HG03354 (cell line): ENCODE data around the gene CLIP1.
"Not testable (repeated sequence)": the region's sequence is repeated elsewhere in the genome, so short reads cannot be mapped to it uniquely, and the experiment has no call there.

ENCODE experiments used
- ATAC-seq: cut with Tn5 transposase; IDR thresholded peaks from one replicate; pipeline ENCODE4 v1.9.1; 2021; ENCODE audit warnings: mild to moderate bottlenecking; ENCODE audit not compliant: unreplicated experiment, poor library complexity, severe bottlenecking

Gene CLIP1

DNA sequence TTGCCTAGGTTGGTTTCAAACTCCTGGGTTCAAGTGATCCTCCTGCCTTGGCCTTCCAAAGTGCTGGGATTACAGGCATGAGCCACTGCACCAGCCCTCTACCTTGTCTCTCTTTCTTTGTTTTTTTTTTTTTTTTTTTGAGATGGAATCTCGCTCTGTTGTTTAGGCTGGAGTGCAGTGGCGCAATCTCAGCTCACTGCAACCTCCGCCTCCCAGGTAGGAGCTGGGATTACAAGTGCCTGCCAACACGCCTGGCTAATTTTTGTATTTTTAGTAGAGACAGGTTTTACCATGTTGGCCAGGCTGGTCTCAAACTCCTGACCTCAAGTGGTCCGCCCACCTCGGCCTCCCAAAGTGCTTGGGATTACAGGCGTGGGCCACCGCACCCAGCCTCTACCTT is 16.4 kb upstream of the CLIP1 start:
- not testable (repeated sequence) for ATAC-seq

GRCh38 chr12:122437656-122438121 is 15.2 kb upstream of the CLIP1 start:
- no peak for ATAC-seq

DNA sequence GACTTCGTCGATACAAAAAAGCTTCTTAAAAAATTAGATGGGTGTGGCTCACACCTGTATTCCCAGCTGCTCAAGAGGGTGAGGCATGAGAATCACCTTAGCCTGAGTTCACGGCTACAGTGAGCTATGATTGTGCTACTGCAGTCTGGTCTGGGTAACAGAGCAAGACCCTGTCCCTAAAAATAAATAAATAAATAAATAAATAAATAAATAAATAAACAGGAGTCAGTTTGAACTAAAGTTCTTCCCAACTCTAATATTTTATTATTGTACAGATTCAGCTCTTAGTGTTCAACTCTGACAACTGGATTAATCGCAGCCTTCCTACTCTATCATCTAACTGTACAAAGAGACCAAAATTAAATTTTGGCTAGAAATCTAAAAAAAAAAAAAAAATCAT is 12.7 kb upstream of the CLIP1 start:
- no peak for ATAC-seq

DNA sequence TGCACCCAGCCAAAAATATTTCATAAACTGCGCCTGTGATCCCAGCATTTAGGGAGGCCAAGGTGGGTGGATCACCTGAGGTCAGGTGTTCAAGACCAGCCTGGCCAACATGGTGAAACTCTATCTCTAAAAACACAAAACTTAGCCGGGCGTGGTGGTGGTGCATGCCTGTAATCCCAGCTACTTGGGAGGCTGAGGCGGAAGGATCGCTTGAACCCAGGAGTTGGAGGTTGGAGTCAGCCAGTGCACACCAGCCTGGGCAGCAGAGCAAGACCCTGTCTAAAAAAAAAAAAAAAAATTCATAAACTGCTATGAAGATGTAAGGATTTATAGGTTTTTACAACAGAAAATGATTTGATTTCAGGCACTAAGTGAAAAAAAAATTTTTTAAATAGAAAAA is 6.6 kb upstream of the CLIP1 start:
- ATAC-seq: not testable (repeated sequence)

- no peak for ATAC-seq
These were observed 4.9 kb upstream of the CLIP1 start for GRCh38 chr12:122427403-122427802.

DNA sequence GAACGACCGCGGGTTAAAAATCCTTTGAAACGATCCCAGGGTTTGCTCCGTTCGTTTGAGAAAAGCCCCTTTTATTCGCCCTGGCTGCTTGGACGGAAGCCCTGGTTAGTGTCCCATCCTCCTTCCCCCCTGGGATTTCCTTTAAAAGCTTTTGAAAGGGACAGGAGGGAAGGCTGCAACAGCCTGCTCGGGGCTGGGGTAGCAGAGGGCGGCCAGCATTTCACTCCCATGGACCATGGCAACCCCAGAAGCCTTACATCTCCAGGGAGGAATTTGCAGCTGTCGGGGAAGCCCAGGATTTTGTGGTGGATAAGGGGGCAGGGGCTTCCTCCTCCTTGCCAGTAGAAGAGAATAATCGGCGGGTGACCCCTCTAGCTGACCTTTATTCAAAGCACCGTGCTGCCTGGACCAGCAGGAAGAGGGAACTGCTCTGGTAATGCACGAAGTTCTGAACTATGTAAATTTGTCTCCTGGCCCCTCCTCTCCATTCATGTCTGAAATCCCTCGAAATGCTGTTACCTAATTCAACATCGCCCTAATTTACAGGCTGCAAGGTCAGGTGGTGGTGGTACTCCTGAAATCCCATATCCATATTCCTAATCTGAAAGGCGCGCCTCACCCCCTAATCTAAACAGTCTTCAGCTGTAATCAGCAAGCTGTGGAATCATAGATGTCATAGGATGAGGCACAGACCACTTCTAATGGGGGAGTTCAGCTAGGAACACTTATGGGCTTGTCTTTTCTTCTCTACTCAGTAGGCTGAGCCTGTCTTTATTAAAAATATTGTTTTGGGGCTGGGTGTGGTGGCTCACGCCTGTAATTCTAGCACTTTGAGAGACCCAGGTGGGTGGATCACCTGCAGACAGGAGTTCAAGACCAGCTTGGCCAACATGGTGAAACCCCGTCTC is 1.0 kb upstream of the CLIP1 start:
- no peak for ATAC-seq

DNA sequence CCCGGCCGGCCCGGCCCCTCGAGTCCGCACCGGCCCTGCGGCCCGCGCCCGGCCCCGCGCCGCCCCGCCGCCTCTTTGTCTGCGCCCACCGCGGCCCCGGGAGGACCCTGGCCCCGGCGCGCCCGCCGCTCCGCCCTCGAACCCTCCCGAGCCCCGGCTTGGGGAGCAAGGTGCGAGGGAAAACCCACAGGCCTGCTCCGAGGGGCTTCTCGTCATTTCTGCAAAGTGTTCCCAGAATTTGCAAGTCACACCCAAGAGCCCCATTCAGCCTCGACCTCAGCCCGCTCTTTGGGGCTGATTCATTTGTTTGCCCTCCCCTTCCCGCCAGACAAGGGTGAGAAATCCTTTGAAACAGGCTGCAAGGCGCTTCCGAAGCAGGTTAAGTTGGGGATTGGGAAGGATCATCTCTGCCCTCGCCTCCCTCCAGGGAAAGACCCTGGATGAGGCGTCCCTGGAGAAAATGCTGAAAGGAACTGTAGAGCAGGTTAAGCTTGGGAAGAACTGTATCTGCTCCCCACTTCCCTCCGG is 325 bp upstream of the CLIP1 start:
- ATAC-seq: peak; percentile 9

DNA sequence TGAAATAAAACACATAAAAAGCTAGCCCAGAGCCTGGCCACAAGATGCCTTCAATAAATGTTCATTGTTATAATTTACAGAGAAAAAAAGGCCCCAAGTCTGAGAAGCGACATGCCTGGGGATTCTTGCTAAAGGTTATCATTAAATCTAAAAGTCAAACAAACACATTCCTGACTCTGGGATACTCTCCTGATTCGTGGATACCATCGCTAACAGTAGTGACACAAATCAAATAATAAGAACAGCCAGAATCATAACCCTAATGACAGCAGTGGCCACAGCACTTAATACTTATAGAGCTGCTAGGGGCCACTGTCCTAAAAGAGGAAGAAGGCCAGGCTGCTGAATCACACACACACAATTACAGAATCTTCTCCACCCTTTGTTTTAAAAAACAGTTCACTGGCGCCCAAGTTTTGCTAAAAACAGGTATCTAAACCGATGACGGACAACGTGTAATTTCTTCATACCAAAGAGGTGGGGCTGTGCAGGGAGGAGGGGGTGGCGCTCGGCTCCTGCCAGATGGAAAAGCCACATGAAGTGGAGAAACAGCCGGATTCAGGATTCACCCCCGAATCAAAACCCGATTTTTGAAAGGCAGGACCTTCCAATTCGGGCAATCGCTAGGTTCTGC is 1.2 kb downstream of the CLIP1 start:
- no peak for ATAC-seq

- no peak for ATAC-seq
These were observed 1.9 kb downstream of the CLIP1 start for GRCh38 chr12:122420471-122421162.

GRCh38 chr12:122419094-122419493 is 3.4 kb downstream of the CLIP1 start:
- not testable (repeated sequence) for ATAC-seq

- ATAC-seq: not testable (repeated sequence)
These were observed 6.8 kb downstream of the CLIP1 start for GRCh38 chr12:122415665-122416064.

DNA sequence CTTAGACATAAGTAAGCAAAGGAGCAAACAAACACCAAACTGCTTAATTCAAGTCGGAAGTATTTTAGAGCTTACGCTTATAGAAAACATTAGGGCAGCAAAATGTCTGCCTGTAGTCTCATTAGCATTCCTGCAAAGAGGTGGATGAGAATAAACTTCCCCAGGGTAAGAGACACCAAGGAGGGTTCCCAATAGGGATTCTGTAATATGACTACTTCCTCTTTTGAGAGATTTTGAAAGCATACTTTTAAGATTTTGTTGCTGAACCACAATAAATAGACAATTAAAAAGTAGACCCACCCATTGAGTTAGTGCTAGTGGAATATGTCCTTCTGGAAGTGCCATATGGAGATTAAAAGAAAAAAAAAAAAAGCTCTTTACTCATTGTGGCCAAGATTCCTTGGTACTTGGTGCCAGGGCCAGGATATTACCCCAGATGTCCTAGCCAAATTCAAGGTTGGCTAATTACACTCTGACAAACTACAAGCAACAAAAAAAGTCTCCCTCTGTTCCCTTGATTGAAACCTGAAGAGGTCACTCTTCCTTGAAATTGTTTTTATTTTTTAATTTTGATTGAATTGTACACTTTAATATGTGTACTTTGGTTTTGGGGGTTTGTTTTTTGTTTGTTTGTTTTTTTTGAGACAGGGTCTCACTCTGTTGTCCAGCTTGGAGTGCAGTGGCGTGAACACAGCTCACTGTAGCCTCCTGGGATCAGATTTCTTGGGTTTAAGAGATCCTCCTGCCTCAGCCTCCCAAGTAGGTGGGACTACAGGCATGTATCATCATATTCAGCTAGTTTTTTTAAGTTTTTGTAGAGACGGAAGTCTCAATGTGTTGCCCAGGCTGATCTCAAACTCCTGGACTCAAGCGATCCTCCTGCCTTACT is 8.7 kb downstream of the CLIP1 start:
- ATAC-seq: no peak

- no peak for ATAC-seq
These were observed 9.5 kb downstream of the CLIP1 start for GRCh38 chr12:122412851-122413433.

DNA sequence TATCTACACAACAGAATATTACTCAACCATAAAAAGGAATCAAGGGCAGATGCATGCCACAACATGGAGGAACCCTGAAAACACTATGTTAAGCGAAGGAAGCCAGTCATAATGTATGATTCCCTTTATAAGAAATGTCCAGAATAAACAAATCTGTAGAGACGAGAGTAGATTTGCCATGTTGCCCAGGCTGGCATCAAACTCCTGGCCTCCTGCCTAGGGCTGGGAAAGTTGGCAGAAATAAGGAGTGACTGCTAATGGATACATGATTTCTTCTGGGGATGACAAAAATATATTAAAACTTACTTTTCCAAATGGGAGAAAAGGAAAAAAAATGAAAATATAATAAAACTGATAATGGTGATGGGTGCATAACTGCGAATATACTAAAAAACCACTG is 10.9 kb downstream of the CLIP1 start:
- ATAC-seq: no peak

DNA sequence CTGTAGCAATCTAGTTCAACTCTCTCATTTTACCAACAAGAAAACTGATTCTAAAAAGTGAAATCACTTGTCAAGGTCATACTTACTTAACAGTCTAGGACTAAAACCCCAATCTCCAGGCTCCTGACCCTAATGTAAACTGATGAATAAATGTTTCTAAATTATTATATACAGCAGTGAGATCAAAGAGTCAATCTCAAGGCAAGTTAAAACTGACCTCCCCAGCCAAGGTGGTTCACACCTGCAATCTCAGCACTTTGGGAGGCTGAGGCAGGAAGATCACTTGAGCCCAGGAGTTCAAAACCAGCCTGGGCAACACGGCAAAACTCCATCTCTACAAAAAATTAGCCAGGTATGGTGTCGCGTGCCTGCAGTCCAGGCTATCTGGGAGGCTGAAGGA is 15.3 kb downstream of the CLIP1 start:
- no peak for ATAC-seq

- no peak for ATAC-seq
These were observed 15.7 kb downstream of the CLIP1 start for GRCh38 chr12:122406701-122407164.

DNA sequence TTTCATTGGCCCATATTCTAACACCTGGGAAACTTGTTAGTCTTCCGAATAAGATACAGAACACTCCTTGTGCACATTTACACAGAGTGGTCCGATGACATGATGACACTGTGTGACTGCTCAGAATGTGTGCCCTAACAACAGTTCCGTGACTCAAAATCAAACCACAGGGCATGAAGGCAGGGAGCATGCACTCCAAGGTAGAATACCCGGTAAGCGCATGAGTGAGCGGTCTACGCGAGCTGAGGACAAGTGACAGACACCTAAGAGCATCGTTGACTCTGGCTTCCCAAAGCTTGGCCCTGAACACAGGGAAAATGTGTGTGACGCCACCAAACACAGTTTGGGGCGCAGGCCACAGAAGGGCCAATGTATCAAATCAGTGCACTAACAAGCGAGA is 18.6 kb downstream of the CLIP1 start:
- no peak for ATAC-seq

- peak; percentile 53 for ATAC-seq
These were observed 19.2 kb downstream of the CLIP1 start for GRCh38 chr12:122403115-122403770.
